ENCODE measurements around the gene ABHD6.

DNA sequence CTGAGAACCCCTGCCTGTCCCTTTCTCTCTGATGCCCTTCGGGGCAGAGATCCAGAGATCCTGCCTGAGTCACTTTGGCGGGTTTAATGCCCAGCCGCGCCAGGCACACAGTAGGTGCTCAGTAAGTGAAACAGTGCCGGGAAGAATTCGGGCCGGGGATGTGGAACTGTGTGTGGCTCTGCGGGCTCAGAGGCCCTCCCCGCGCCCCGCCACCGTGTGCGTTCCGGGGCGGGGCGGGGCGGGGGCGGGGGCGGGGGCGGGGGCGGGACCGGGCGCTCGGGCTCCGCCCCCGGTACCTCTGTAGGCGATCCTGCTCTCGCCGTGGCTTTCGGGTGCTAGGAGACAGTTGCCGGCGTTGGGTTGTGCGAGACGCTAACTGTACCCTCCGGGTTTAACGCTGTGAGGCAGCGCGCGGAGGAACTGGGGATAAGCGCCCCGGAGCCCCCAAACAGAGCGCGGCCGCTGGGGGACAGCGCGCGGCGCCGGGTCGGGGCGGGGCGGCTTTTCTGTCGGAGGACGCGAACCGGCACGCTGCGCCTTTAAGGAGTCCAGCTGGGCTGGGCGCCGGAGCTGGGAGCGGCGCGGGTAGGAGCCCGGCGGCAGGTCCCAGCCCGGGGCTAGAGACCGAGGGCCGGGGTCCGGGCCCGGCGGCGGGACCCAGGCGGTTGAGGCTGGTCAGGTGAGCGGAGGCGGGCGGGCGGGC lies at the start of gene ABHD6:
- peak in 1 of 2 donors; percentile 57 for TF ChIP-seq POLR2A (IDR thresholded peaks at IDR 0.05)
- TF ChIP-seq, protein P1, sequence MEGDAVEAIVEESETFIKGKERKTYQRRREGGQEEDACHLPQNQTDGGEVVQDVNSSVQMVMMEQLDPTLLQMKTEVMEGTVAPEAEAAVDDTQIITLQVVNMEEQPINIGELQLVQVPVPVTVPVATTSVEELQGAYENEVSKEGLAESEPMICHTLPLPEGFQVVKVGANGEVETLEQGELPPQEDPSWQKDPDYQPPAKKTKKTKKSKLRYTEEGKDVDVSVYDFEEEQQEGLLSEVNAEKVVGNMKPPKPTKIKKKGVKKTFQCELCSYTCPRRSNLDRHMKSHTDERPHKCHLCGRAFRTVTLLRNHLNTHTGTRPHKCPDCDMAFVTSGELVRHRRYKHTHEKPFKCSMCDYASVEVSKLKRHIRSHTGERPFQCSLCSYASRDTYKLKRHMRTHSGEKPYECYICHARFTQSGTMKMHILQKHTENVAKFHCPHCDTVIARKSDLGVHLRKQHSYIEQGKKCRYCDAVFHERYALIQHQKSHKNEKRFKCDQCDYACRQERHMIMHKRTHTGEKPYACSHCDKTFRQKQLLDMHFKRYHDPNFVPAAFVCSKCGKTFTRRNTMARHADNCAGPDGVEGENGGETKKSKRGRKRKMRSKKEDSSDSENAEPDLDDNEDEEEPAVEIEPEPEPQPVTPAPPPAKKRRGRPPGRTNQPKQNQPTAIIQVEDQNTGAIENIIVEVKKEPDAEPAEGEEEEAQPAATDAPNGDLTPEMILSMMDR (IDR thresholded peaks at IDR 0.05): peak in 8 of 12 donors; percentile 18 to 70 (median 34)
